Upper lobe of left lung (tissue), 4 donors: ENCODE measurements around the gene CARD18.
A peak's percentile ranks its signal among the peaks of the same experiment; 100 is the strongest.

ENCODE experiments used
- EP300 ChIP-seq, 4 donors: sonication (generic); formaldehyde crosslinking; IDR thresholded peaks; one replicate each; pipeline ENCODE4 v1.5.1; 2017; ENCODE audit warnings: antibody characterized with exemption in 4 of 4, control low read depth in 2 of 4
- POLR2A ChIP-seq, 4 donors: fragments of 450-650 bp; IDR thresholded peaks; one replicate each; pipeline ENCODE4 v1.5.1; 2016 to 2017; ENCODE audit warnings: antibody characterized with exemption in 4 of 4, mild to moderate bottlenecking in 2 of 4
- POLR2AphosphoS5 ChIP-seq, 2 donors: sonication (generic); formaldehyde crosslinking; IDR thresholded peaks; one replicate each; pipeline ENCODE4 v1.5.1; 2017; ENCODE audit warnings: antibody characterized with exemption in 2 of 2
- TF ChIP-seq, protein P1 (sequence below), 6 experiments: fragments of 450-650 bp in 4 of 6; fragments of 200-600 bp in 2 of 6; sonication (generic) in 2 of 6; IDR thresholded peaks; one replicate each; pipeline ENCODE4 v1.5.1; 2016 to 2019; ENCODE audit warnings: antibody characterized with exemption in 6 of 6

DNA sequence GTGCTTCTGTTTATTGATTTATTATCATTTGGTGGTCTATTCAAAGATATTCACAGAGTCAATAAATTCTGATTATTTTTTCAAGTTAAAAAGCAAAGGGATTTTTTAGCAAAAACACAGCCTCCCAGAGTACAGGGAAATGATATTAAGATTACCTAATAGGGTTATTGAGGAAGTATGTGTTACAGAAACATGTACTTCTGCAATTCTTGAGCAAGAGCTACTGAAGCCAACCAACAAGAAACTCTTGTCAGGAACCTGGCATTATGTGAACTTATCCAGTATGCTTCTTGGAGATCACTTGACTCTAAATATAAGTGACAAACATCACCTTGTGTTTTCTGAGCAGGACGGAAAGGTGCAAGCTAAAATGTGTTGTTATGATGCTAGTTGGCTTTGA lies 42.0 kb upstream of the CARD18 start:
- TF ChIP-seq, protein P1, sequence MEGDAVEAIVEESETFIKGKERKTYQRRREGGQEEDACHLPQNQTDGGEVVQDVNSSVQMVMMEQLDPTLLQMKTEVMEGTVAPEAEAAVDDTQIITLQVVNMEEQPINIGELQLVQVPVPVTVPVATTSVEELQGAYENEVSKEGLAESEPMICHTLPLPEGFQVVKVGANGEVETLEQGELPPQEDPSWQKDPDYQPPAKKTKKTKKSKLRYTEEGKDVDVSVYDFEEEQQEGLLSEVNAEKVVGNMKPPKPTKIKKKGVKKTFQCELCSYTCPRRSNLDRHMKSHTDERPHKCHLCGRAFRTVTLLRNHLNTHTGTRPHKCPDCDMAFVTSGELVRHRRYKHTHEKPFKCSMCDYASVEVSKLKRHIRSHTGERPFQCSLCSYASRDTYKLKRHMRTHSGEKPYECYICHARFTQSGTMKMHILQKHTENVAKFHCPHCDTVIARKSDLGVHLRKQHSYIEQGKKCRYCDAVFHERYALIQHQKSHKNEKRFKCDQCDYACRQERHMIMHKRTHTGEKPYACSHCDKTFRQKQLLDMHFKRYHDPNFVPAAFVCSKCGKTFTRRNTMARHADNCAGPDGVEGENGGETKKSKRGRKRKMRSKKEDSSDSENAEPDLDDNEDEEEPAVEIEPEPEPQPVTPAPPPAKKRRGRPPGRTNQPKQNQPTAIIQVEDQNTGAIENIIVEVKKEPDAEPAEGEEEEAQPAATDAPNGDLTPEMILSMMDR (IDR thresholded peaks at IDR 0.05), result no peak
- peak in 1 of 4 donors; percentile 63 for TF ChIP-seq EP300 (IDR thresholded peaks at IDR 0.05)
- TF ChIP-seq POLR2A (IDR thresholded peaks at IDR 0.05), result no peak
- no peak for TF ChIP-seq POLR2AphosphoS5 (IDR thresholded peaks at IDR 0.05)
